GM11168 (cell line): ENCODE data around the gene DUSP8.
"Not testable (repeated sequence)": the region's sequence is repeated elsewhere in the genome, so short reads cannot be mapped to it uniquely, and the experiment has no call there.

Source experiments
- in situ Hi-C: fragments of 300-500 bp; cut with MboI; formaldehyde crosslinking; loops from one replicate; pipeline ENCODE4 v1.12.0; 2022; ENCODE audit warnings: low sequenced_read_pairs; ENCODE audit not compliant: unreplicated experiment

DUSP8 gene

GRCh38 chr11:1572197-1573076 is at the start of gene DUSP8:
DUSP8 (minus strand) TSS chr11:1572271; CDS start chr11:1565826, 6,445 bp downstream.
- in situ Hi-C loops = no loop called here

GRCh38 chr11:1619449-1619848 is 47.4 kb upstream of the DUSP8 start:
- in situ Hi-C loops = no loop called here

GRCh38 chr11:1618231-1618630 is 46.2 kb upstream of the DUSP8 start:
- in situ Hi-C loops = no loop called here

- in situ Hi-C loops = no loop called here
Measured at GRCh38 chr11:1608363-1608762, 36.3 kb upstream of the DUSP8 start, which contains the start of gene KRTAP5-3. KRTAP5-3 (minus strand) TSS chr11:1608463; CDS start chr11:1608385, 78 bp downstream.

GRCh38 chr11:1607901-1608300 is 35.8 kb upstream of the DUSP8 start:
- in situ Hi-C loops = not testable (repeated sequence)

GRCh38 chr11:1607156-1607845 is 35.2 kb upstream of the DUSP8 start:
- in situ Hi-C loops = not testable (repeated sequence)

- in situ Hi-C loops = not testable (repeated sequence)
Measured at GRCh38 chr11:1605923-1606322, 33.9 kb upstream of the DUSP8 start.

GRCh38 chr11:1604711-1605110 is 32.6 kb upstream of the DUSP8 start:
- in situ Hi-C loops = no loop called here

- in situ Hi-C loops = no loop called here
Measured at GRCh38 chr11:1604181-1604580, 32.1 kb upstream of the DUSP8 start.

- in situ Hi-C loops = no loop called here
Measured at GRCh38 chr11:1603629-1604028, 31.6 kb upstream of the DUSP8 start.

GRCh38 chr11:1601663-1602062 is 29.6 kb upstream of the DUSP8 start:
- in situ Hi-C loops = not testable (repeated sequence)

GRCh38 chr11:1600626-1601025 is 28.6 kb upstream of the DUSP8 start:
- in situ Hi-C loops = no loop called here

- in situ Hi-C loops = no loop called here
Measured at GRCh38 chr11:1598816-1599215, 26.7 kb upstream of the DUSP8 start.

GRCh38 chr11:1598406-1598805 is 26.3 kb upstream of the DUSP8 start:
- in situ Hi-C loops = not testable (repeated sequence)

GRCh38 chr11:1597994-1598380 is 25.9 kb upstream of the DUSP8 start, which contains the start of gene KRTAP5-2:
KRTAP5-2 (minus strand) TSS chr11:1598294; CDS start chr11:1598250, 44 bp downstream.
- in situ Hi-C loops = no loop called here

GRCh38 chr11:1597331-1597993 is 25.4 kb upstream of the DUSP8 start:
- in situ Hi-C loops = no loop called here

- in situ Hi-C loops = not testable (repeated sequence)
Measured at GRCh38 chr11:1596576-1597121, 24.6 kb upstream of the DUSP8 start.

- in situ Hi-C loops = not testable (repeated sequence)
Measured at GRCh38 chr11:1595994-1596575, 24.0 kb upstream of the DUSP8 start.

- in situ Hi-C loops = no loop called here
Measured at GRCh38 chr11:1592628-1593027, 20.6 kb upstream of the DUSP8 start.

GRCh38 chr11:1589996-1590395 is 17.9 kb upstream of the DUSP8 start:
- in situ Hi-C loops = no loop called here
